A673 (cell line): ENCODE measurements around the gene ZNF839. TPM values are rescaled to one million over a fixed set of nuclear protein-coding genes. Genes with fewer than 3 reads are reported as not detected.

ENCODE experiments used
- BruUV-seq: library from RNA; stranded (reverse); fragments of 400-500 nt; replicated peaks from 2 replicates; lab custom pipeline; 2021; lab: Mats Ljungman, UMichigan
- CTCF ChIA-PET: fragments of 300-600 bp; sonication (Branson Sonifier 250); formaldehyde crosslinking; loops from one replicate; lab custom pipeline; 2022; ENCODE audit warnings: antibody characterized with exemption; lab: Charles Lee
- POLR2A ChIA-PET: fragments of 300-600 bp; sonication (Branson Sonifier 250); formaldehyde crosslinking; loops from one replicate; lab custom pipeline; 2022; ENCODE audit warnings: antibody characterized with exemption; ENCODE audit not compliant: low non-redundant PET; lab: Charles Lee
- DNase-seq: peaks from one replicate; pipeline ENCODE4 v3.0.0-alpha.2; 2015; ENCODE audit warnings: low spot score
- H3K27ac ChIP-seq: fragments of 200-600 bp; sonication (generic); 2 replicates; pipeline ENCODE4 v1.5.1; 2016; ENCODE audit warnings: mixed run types, low read depth, mild to moderate bottlenecking, mixed read lengths, antibody characterized with exemption, low read length; ENCODE audit not compliant: poor library complexity, severe bottlenecking
- H3K27me3 ChIP-seq: fragments of 200-600 bp; sonication (generic); replicated peaks from 2 replicates; pipeline ENCODE4 v1.6.1; 2017; ENCODE audit warnings: mixed run types, low read depth, mild to moderate bottlenecking, mixed read lengths, antibody characterized with exemption, low read length; ENCODE audit not compliant: insufficient read depth, poor library complexity
- H3K36me3 ChIP-seq: fragments of 200-600 bp; sonication (generic); 2 replicates; pipeline ENCODE4 v1.6.1; 2016; ENCODE audit warnings: mixed run types, mild to moderate bottlenecking, mixed read lengths, antibody characterized with exemption, low read length; ENCODE audit not compliant: insufficient read depth, poor library complexity, severe bottlenecking
- H3K4me1 ChIP-seq: fragments of 200-600 bp; sonication (generic); 2 replicates; pipeline ENCODE4 v1.6.1; 2017; ENCODE audit warnings: mixed run types, mild to moderate bottlenecking, mixed read lengths, antibody characterized with exemption, low read length; ENCODE audit not compliant: insufficient read depth, poor library complexity, severe bottlenecking
- H3K4me3 ChIP-seq: fragments of 200-600 bp; sonication (generic); 2 replicates; pipeline ENCODE4 v1.5.1; 2016; ENCODE audit warnings: low read depth, mixed run types, mild to moderate bottlenecking, mixed read lengths, low read length; ENCODE audit not compliant: poor library complexity, severe bottlenecking
- H3K9me3 ChIP-seq: fragments of 200-600 bp; sonication (generic); 2 replicates; pipeline ENCODE4 v1.6.1; 2016; ENCODE audit warnings: mixed run types, low read depth, mild to moderate bottlenecking, mixed read lengths, antibody characterized with exemption, low read length; ENCODE audit not compliant: poor library complexity, severe bottlenecking
- CTCF ChIP-seq: fragments of 300-800, 200-600 bp; sonication (generic); conservative IDR thresholded peaks from 2 replicates; pipeline ENCODE4 v1.5.1; 2017; ENCODE audit warnings: low read depth, mild to moderate bottlenecking, antibody characterized with exemption, low read length, moderate library complexity, mixed read lengths
- EZH2 ChIP-seq: fragments of 200-600 bp; sonication (generic); IDR thresholded peaks from 2 replicates; pipeline ENCODE4 v1.6.1; 2017; ENCODE audit warnings: borderline replicate concordance, low read depth, mild to moderate bottlenecking, mixed read lengths, antibody characterized with exemption, low read length; ENCODE audit not compliant: poor library complexity, severe bottlenecking
- intact Hi-C: fragments of 100-400 bp; cut with micrococcal nuclease; formaldehyde crosslinking; loops from one replicate; pipeline ENCODE4 v1.10.0; 2022; ENCODE audit not compliant: unreplicated experiment
- total RNA-seq: library from RNA; stranded (reverse); gene quantifications from 2 replicates; pipeline ENCODE4 v1.2.3, GENCODE V29; 2021

Gene ZNF839
- total RNA-seq, 1 experiment from 2014 or later = 13.5 TPM

DNA sequence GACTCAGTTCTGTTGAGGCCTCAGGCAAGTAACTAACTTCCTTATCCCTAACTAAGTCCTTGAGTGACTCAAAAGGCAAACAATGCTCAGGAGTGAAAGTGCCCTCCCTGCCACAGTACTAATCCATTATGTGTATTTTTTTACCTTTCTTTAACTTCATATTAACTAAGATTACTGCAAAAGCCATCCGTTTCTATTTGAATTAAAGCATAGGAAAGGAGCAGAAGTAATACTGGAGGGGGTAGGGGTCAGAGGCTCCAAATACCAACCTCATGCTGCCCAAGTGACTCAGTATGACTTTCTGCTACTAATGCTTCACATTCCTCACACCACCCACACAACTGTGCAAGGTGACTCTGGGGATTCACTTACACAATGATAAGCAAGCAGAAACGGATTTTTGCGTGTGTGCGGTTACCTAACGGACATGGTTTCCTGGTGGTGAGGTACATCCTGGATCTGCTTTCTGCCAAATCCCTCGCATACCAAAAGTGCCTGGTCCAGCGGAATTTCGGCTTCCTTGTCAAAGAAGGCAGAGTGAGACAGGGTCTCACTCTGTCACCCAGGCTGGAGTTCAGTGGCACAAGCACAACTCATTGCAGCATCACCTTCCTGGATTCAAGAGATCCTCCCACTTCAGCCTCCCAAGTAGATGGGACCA lies 39.7 kb upstream of the ZNF839 start:
- Histone ChIP-seq H3K9me3 (no peaks in the 10 kb centered on the region), H3K27ac (no peak overlapping the region), H3K36me3 (no peaks in the 10 kb centered on the region), H3K4me3 (no peak overlapping the region), H3K27me3 (no peaks in the 10 kb centered on the region), H3K4me1 (no peaks in the 10 kb centered on the region)
- TF ChIP-seq EZH2 = no peak
- no peak for TF ChIP-seq CTCF
- CTCF ChIA-PET = no interaction called here
- DNase-seq = no peak
- intact Hi-C loops = no loop called here
- no TSS peak for BruUV-seq
- POLR2A ChIA-PET = no interaction called here

- TF ChIP-seq CTCF (no peak), EZH2 (no peak)
- Histone ChIP-seq H3K27ac (no peak overlapping the region), H3K4me1 (no peaks in the 10 kb centered on the region), H3K36me3 (no peaks in the 10 kb centered on the region), H3K9me3 (no peaks in the 10 kb centered on the region), H3K27me3 (no peaks in the 10 kb centered on the region), H3K4me3 (no peak overlapping the region)
- no TSS peak for BruUV-seq
- intact Hi-C loops = no loop called here
- ChIA-PET POLR2A (no interaction called here), CTCF (no interaction called here)
- DNase-seq = no peak
Observed at GRCh38 chr14:102280376-102280962, 39.1 kb upstream of the ZNF839 start.

GRCh38 chr14:102282751-102283465 lies 36.6 kb upstream of the ZNF839 start:
- no peaks in the 10 kb centered on the region for H3K27me3 ChIP-seq
- no peaks in the 10 kb centered on the region for H3K9me3 ChIP-seq
- ChIA-PET POLR2A (no interaction called here), CTCF (no interaction called here)
- BruUV-seq = no TSS peak
- no peaks in the 10 kb centered on the region for H3K36me3 ChIP-seq
- H3K4me3 ChIP-seq = no peak overlapping the region
- H3K27ac ChIP-seq = no peak overlapping the region
- TF ChIP-seq CTCF = no peak
- TF ChIP-seq EZH2 = no peak
- intact Hi-C loops = no loop called here
- no peak for DNase-seq
- H3K4me1 ChIP-seq = no peaks in the 10 kb centered on the region
